K562 (cell line): Measurements from ENCODE around the gene COL23A1. TPM values are rescaled to one million over a fixed set of nuclear protein-coding genes. Genes with fewer than 3 reads are reported as not detected.

Source experiments
- BRD9 ChIP-seq: fragments of 450-650 bp; IDR thresholded peaks from 2 replicates; pipeline ENCODE4 v1.6.1; 2018; ENCODE audit warnings: low read depth; ENCODE audit not compliant: partially characterized antibody
- CBX8 ChIP-seq: fragments of 200-600 bp; sonication (generic); IDR thresholded peaks from 2 replicates; pipeline ENCODE4 v1.6.1; 2012; ENCODE audit warnings: borderline replicate concordance, mixed run types, low read depth, mild to moderate bottlenecking, moderate library complexity, mixed read lengths, low read length, control low read depth, inconsistent platforms; ENCODE audit not compliant: poor library complexity, severe bottlenecking; ENCODE audit errors: extremely low read depth
- GABPA ChIP-seq: fragments of 200-800 bp; sonication (Bioruptor generic); conservative IDR thresholded peaks from 2 replicates; pipeline ENCODE4 v1.6.1; 2016; ENCODE audit warnings: low read depth, missing genetic modification characterization, missing compliant biosample characterization
- MLX ChIP-seq, 2 experiments: fragments of 450-650 bp in 1 of 2; sonication (generic) in 1 of 2; formaldehyde crosslinking; conservative IDR thresholded peaks; 2 replicates each; pipeline versions ENCODE4 v1.4.0 to v1.8.1; 2020 to 2022; ENCODE audit warnings: mild to moderate bottlenecking in 1 of 2, missing genetic modification reagents in 1 of 2
- NCOA4 ChIP-seq: fragments of 450-650 bp; IDR thresholded peaks from 2 replicates; pipeline ENCODE4 v1.6.1; 2018; ENCODE audit warnings: mild to moderate bottlenecking; ENCODE audit not compliant: partially characterized antibody
- PHF21A ChIP-seq: fragments of 450-650 bp; IDR thresholded peaks from 2 replicates; pipeline ENCODE4 v1.6.1; 2017; ENCODE audit warnings: low read depth, borderline replicate concordance
- SMC3 ChIP-seq: conservative IDR thresholded peaks from 2 replicates; pipeline ENCODE4 v1.6.1; 2011; ENCODE audit warnings: low read depth, low read length, improper control_type of control experiment; ENCODE audit not compliant: insufficient read depth
- SRSF1 ChIP-seq: fragments of 200-400 bp; formaldehyde crosslinking; IDR thresholded peaks from 2 replicates; pipeline ENCODE4 v1.6.1; 2017; ENCODE audit warnings: mild to moderate bottlenecking, low read depth, low read length, moderate library complexity
- ZNF3 ChIP-seq: fragments of 250-450 bp; sonication (Bioruptor Pico); IDR thresholded peaks from 2 replicates; pipeline ENCODE4 v1.5.0; 2021; ENCODE audit warnings: mild to moderate bottlenecking, moderate library complexity
- ZNF318 ChIP-seq, 2 experiments: fragments of 450-650 bp; IDR thresholded peaks; 2 replicates each; pipeline ENCODE4 v1.6.1; 2016; ENCODE audit warnings: mild to moderate bottlenecking in 2 of 2, borderline replicate concordance in 1 of 2, low read depth in 1 of 2, moderate library complexity in 1 of 2
- polyA plus RNA-seq, 8 experiments: library from polyadenylated mRNA; depleted of rRNA in 4 of 8; stranded (reverse) in 5 of 8; unstranded in 3 of 8; fragments of >200 nt; fragmentation: Nextera tagmentation in 2 of 8; fragmentation: Illumina TruSeq in 1 of 8; extraction: Ambion mirVana in 2 of 8; extraction: Trizol in 1 of 8; gene quantifications; 2 replicates each; pipeline versions ENCODE4 v1.2.1 to v1.2.3, GENCODE V29; 2011 to 2014; ENCODE audit warnings: inconsistent platforms in 1 of 8, missing spikeins in 1 of 8
- total RNA-seq, 7 experiments: library from RNA; depleted of rRNA in 6 of 7; stranded (reverse); fragments of >200 nt in 6 of 7; fragmentation: Illumina TruSeq in 2 of 7; extraction: Trizol in 2 of 7; gene quantifications; 2 replicates each; pipeline versions ENCODE4 v1.2.1 to v1.2.3, GENCODE V29; 2011 to 2021; ENCODE audit warnings: low replicate concordance in 1 of 7
- TF ChIP-seq, protein P1 (sequence below): fragments of 250-450 bp; sonication (Bioruptor Pico); IDR thresholded peaks from 2 replicates; pipeline ENCODE4 v1.4.0; 2020; ENCODE audit warnings: mild to moderate bottlenecking, moderate library complexity

The COL23A1 gene
- total and polyA plus RNA-seq, 9 of the 15 experiments (the other 6 are each of a cell fraction or from before 2014, with no cell fraction given) = 0.09 TPM; not detected in 8

- TF ChIP-seq CBX8 = no peak
- TF ChIP-seq NCOA4 = no peak
- TF ChIP-seq BRD9 = no peak
- TF ChIP-seq MLX (CRISPR knock-in tag; conservative IDR thresholded peaks at IDR 0.05) = no peak
- no peak for TF ChIP-seq SMC3
- TF ChIP-seq SRSF1 = no peak
- TF ChIP-seq PHF21A = no peak
- TF ChIP-seq, protein P1, sequence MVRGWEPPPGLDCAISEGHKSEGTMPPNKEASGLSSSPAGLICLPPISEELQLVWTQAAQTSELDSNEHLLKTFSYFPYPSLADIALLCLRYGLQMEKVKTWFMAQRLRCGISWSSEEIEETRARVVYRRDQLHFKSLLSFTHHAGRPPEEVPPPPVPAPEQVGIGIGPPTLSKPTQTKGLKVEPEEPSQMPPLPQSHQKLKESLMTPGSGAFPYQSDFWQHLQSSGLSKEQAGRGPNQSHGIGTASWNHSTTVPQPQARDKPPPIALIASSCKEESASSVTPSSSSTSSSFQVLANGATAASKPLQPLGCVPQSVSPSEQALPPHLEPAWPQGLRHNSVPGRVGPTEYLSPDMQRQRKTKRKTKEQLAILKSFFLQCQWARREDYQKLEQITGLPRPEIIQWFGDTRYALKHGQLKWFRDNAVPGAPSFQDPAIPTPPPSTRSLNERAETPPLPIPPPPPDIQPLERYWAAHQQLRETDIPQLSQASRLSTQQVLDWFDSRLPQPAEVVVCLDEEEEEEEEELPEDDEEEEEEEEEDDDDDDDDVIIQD (CRISPR knock-in tag) = no peak
- TF ChIP-seq GABPA (tag) = no peak
- no peak for TF ChIP-seq ZNF3 (CRISPR knock-in tag)
- no peak for TF ChIP-seq ZNF318 (IDR thresholded peaks at IDR 0.05; ENCODE audit: borderline replicate concordance in 1 of 2, low read depth in 1 of 2)
These were observed 37.0 kb upstream of the COL23A1 start (continued) for GRCh38 chr5:178627259-178627598.
